ENCODE data around the gene KCNMA1. TPM values are rescaled to one million over a fixed set of nuclear protein-coding genes. Genes with fewer than 3 reads are reported as not detected.

KCNMA1 gene
- total RNA-seq, 4 donors from 2014 or later: 10.1 to 32.6 (median 20.1) TPM

DNA sequence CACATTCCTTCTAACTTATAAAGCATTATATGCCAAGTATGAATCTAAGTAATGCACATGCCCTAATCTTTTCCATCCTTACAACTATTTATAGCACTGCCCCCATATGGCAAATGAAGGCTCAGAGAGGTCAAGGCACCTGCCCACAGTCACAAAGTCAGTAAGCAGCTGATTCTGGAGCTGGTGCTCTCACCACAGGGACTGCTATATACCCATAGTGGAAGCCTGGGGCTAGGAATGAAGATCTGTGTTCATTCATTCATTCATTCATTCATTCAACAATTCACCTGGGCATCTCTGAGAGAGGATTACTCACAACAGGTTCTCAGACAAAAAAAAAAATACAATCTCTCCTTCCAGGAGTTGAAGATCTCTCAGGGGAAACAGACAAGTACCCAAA lies 213.4 kb downstream of the KCNMA1 start:
- TF ChIP-seq, protein P1, sequence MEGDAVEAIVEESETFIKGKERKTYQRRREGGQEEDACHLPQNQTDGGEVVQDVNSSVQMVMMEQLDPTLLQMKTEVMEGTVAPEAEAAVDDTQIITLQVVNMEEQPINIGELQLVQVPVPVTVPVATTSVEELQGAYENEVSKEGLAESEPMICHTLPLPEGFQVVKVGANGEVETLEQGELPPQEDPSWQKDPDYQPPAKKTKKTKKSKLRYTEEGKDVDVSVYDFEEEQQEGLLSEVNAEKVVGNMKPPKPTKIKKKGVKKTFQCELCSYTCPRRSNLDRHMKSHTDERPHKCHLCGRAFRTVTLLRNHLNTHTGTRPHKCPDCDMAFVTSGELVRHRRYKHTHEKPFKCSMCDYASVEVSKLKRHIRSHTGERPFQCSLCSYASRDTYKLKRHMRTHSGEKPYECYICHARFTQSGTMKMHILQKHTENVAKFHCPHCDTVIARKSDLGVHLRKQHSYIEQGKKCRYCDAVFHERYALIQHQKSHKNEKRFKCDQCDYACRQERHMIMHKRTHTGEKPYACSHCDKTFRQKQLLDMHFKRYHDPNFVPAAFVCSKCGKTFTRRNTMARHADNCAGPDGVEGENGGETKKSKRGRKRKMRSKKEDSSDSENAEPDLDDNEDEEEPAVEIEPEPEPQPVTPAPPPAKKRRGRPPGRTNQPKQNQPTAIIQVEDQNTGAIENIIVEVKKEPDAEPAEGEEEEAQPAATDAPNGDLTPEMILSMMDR (IDR thresholded peaks at IDR 0.05): no peak
- DNase-seq (ENCODE audit: low spot score) (no peak), ATAC-seq (ENCODE audit: low FRiP score) (no peak)

- ATAC-seq (ENCODE audit: low FRiP score): no peak
- DNase-seq (ENCODE audit: low spot score): no peak
- TF ChIP-seq, protein P1 (IDR thresholded peaks at IDR 0.05): no peak
These were observed 214.9 kb downstream of the KCNMA1 start for GRCh38 chr10:77422491-77423338.

DNA sequence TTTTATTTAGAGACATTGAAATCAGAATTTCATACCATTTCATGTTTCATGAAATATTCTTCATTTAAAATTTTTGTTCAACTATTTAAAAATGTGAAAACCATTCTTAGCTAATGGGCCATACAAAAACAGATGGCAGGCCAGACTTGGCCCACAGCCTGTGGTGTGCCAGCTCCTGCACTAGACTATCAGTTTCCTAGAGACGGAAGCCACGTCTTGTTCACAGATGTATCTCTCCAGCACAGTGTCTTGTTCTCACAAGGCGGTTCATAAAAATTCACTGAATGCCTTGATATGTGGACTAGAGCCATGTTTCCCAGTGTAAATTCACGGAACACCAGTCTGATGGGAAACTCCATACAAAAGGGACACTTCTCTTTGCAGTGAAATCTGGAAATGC lies 216.0 kb downstream of the KCNMA1 start:
- DNase-seq (ENCODE audit: low spot score): no peak
- TF ChIP-seq, protein P1 (IDR thresholded peaks at IDR 0.05): no peak
- ATAC-seq (ENCODE audit: low FRiP score): no peak

GRCh38 chr10:77420947-77421523 lies 216.6 kb downstream of the KCNMA1 start:
- ATAC-seq (ENCODE audit: low FRiP score) (no peak), DNase-seq (ENCODE audit: low spot score) (no peak)
- TF ChIP-seq, protein P1 (IDR thresholded peaks at IDR 0.05): no peak

DNA sequence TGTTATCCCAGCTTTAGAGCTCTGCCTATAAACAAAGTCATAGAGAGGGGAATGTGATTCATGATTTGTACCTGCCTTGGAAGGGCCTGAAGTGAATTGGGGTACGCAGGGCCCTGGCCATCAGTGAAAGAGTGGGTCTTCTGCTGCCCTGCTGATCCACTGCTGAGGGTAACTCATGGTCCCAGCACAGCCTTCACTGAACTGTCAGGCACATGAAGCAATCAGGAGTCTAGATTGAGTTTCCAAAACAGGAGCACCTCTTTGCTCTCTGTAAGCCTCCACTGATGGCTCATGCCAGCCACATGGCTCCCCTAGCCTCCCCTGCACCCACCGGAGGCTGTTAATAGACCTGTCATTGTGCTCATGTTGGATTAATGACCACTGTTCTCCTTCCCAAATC lies 217.6 kb downstream of the KCNMA1 start:
- ATAC-seq (ENCODE audit: low FRiP score) (no peak), DNase-seq (ENCODE audit: low spot score) (no peak)
- TF ChIP-seq, protein P1 (IDR thresholded peaks at IDR 0.05): no peak

GRCh38 chr10:77419056-77419455 lies 218.6 kb downstream of the KCNMA1 start:
- ATAC-seq (ENCODE audit: low FRiP score): no peak
- TF ChIP-seq, protein P1 (IDR thresholded peaks at IDR 0.05): no peak
- no peak for DNase-seq (ENCODE audit: low spot score)
